GM18517 (cell line): Measurements from ENCODE around the gene PTGR1.

Experiments used
- ATAC-seq: cut with Tn5 transposase; IDR thresholded peaks from one replicate; pipeline ENCODE4 v1.9.1; 2021; ENCODE audit warnings: mild to moderate bottlenecking, moderate library complexity; ENCODE audit not compliant: unreplicated experiment

Gene PTGR1

DNA sequence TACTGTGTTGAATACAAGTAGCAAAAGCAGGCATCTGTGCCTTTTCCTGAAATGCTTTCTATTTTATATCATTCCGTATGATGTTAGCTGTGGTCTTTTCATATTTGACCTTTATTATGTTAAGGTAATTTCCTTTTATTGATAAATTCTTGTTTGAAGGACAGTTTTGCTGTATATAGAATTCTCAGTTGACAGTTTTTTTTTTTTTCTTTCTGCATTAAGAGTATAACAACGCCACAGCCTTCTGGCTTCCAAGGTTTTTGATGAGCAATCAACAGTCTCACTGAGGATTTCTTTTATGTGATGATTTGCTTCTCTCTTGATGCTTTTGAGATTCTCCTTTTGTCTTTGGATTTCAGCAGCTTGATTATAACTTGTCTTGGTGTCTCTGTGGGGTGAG is 50.8 kb downstream of the PTGR1 start:
- no peak for ATAC-seq

DNA sequence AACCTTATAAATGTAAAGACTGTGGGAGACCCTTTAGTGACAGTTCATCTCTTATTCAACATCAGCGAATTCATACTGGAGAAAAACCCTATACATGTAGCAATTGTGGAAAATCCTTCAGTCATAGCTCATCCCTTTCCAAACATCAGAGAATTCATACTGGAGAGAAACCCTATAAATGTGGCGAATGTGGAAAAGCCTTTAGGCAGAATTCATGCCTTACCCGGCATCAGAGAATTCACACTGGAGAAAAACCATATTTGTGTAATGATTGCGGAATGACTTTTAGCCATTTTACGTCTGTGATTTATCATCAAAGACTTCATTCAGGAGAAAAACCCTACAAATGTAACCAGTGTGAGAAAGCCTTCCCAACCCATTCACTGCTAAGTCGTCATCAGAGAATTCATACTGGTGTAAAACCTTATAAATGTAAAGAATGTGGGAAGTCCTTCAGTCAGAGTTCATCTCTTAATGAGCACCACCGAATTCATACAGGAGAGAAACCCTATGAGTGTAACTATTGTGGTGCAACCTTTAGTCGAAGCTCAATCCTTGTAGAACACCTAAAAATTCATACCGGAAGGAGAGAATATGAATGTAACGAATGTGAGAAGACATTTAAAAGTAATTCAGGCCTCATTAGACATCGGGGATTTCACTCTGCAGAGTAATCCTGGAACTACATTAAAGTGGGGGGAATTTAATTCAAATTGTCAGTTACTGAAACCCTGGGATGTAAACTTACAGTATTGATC is 56.8 kb downstream of the PTGR1 start:
- ATAC-seq = no peak

DNA sequence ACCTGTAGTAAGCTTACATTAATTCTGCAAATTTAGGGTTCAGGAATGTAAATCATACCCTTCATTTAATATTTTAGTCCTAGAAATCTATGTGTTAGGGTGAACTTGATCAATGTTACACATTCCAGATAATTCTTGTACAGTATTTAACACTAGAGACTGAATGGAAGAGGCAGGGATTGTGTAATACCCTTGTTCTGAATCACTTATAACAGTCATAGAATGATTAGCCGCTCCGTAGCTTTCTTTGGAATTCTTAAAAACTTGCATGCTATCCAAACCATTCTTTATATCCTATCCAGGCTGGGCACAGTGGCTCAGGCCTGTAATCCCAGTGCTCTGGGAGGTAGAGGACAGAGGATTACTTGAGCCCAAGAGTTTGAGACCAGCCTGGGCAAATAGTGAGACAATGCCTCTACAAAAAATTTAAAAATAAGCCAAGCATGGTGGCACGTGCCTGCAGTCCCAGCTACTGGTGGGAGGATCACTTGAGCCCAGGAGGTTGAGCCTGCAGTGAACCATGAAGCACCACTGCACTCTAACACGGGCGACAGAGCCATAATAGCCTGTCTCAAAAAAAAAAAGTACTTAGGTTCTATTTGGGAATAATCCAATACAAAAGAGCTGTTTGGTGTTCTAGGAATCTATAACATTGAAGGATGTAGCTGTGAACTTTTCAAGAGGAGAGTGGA is 66.2 kb downstream of the PTGR1 start:
- no peak for ATAC-seq

DNA sequence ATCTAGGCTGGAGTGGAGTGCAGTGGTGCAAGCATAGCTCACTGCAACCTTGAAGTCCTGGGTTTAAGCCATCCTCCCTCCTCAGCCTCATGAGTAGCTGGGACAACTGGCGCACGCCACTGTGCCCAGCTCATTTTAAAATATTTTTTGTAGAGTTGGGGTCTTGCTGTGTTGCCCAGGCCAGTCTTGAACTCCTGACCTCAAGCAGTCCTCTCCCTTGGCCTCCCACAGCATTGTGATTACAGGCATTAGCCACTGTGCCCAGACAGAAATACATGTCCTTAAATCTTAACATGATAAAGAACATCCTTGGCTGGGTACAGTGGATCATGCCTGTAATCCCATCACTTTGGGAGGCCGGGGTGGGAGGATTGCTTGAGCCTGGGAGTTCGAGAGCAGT is 67.7 kb downstream of the PTGR1 start:
- no peak for ATAC-seq

DNA sequence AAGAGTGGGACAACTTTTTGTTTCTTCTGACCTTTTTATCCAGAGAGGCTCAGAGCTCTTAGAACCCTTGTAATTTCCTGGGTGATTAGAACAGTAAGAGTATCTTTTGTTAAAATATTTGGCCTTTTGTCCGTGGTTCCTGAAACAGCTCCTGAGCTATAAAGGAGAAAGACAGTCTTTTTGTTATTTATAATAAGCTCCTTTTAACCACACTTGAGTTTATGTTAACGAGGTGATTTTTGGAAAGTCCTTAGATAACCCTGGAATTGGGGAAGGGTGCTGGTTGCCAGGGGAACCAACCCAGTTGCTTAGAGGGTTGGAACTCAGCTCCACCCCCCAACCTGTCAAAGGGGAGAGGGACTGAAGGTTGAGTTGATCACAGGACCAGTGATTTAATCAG is 69.7 kb downstream of the PTGR1 start:
- ATAC-seq = no peak

DNA sequence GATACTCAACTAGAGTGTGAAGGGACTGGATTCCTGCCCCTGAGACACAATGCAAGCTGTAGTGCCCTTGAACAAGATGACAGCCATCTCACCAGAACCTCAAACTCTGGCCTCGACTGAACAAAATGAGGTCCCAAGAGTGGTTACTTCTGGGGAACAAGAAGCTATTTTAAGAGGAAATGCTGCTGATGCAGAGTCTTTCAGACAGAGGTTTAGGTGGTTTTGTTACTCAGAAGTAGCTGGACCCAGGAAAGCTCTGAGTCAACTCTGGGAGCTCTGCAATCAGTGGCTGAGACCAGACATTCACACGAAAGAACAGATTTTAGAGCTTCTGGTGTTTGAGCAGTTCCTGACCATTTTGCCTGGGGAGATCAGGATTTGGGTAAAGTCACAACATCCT is 72.1 kb downstream of the PTGR1 start:
- ATAC-seq = no peak

DNA sequence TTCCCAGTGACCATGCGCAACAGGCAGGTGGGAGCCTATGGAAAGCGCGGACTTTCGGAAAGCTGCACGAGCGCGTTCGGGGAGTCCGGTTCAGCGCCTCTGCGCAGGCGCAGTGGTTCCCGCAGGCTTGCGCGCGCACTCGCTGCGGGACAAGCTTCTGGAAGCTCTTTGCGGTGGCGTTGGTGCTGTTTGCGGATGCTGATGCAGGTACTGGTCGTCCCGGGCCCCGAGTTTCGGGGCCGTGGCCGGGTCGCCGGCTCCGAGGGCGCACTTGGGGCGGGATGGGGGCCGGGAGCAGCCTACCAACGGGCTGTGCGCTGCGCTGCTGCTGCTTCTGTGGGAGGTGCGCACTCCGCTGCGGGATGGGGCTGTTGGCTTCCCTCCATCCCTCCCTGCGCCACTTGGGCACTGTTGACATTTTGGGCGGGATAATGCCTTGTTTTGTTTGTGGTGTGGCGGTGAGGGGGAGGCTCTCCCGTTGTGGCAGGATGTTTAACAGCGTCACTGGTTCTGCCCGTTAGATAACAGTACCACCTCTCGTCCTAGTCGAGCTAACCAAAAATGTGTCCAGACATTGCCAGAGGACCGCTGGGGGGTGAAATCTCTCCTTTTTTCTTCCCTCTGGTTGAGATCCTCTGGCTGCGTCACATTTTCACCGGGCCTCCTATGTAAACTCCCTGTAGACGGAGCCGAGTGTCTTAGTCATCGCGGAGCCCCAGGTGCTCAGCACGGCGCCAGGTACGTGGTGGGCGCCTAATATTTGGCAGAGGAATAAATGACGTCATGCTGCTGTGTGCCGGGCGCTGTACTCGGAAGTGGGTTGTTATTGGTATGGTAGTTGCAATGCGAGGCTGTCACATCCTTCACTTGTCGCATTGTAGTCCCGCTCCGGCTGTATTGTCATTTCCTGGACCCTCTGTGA is 74.1 kb downstream of the PTGR1 start, which contains the start of gene ZNF483:
ZNF483 (plus strand) TSS at position 124 of the 922 bp plus-strand sequence. CDS start 2,217 bp downstream, outside the sequence.
- ATAC-seq = no peak

DNA sequence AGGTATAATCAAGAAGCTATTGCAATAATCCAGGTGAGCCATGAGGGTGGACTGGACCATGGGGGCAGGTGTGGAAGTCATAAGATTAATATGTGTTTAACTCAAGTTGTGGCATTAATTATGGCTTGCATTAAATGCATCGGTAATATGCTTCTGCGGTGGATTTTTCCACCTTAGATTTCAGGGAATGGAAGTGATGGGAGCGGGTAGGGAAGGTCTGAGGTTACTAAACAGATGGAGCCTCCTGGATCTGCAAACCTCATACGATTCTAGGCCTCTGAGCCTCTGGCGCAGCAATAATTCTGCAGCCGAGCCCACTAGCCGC is 74.8 kb downstream of the PTGR1 start:
- no peak for ATAC-seq

DNA sequence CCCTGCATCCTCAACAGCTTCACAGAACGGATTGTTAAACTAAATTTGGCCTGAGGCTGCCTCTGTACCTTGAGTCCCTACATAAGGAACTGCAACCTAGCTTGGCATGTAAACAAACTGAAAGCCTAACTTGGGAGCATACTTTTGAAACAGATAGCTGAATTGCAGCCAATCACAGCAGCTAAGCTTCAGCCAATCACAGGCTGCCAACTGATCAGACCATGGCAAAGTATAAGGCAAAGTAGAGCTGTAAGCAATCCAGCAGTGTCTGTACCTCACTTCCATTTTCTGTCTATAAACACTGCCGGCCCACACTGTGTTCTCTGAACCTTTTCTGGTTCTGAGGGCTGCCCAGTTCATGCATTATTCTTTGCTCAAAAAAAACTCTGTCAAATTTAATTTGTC is 83.4 kb downstream of the PTGR1 start:
- no peak for ATAC-seq

DNA sequence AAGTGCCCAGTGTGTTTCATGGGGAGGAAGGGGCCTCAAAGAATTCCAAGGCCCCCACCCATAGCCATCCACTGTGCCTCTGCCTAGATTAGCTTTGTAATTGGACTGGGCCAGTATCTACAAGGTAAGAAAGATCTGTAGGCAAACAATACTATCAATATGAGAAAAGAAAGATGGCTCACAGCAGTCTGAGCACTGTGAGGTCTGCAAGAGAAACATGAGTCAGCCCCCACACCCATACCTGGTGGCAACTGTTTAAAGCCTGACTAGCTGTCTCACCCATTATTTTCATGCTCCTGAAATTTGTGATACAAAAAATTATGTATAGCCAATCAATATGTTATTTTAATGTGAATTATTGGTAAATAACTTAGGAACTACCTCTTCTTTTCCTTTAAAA is 84.5 kb downstream of the PTGR1 start:
- no peak for ATAC-seq
